Epithelial cell of esophagus (primary cell): Measurements from ENCODE around the gene CBFA2T2.

Source experiments
- DNase-seq: peaks from one replicate; pipeline ENCODE4 v3.0.0; 2010; ENCODE audit warnings: low read depth
- H3K4me3 ChIP-seq: 2 replicates; pipeline ENCODE4 v1.5.1; 2011; ENCODE audit warnings: mild to moderate bottlenecking, low read length, control low read depth
- TF ChIP-seq, protein P1 (sequence below): IDR thresholded peaks from 2 replicates; pipeline ENCODE4 v1.5.1; 2011; ENCODE audit warnings: low read depth, mild to moderate bottlenecking, low read length, control low read depth, inconsistent platforms; ENCODE audit not compliant: insufficient read depth; ENCODE audit errors: missing control alignments

Gene CBFA2T2

GRCh38 chr20:33669224-33669623 lies 179.3 kb downstream of the CBFA2T2 start:
- no peak for DNase-seq
- TF ChIP-seq, protein P1, sequence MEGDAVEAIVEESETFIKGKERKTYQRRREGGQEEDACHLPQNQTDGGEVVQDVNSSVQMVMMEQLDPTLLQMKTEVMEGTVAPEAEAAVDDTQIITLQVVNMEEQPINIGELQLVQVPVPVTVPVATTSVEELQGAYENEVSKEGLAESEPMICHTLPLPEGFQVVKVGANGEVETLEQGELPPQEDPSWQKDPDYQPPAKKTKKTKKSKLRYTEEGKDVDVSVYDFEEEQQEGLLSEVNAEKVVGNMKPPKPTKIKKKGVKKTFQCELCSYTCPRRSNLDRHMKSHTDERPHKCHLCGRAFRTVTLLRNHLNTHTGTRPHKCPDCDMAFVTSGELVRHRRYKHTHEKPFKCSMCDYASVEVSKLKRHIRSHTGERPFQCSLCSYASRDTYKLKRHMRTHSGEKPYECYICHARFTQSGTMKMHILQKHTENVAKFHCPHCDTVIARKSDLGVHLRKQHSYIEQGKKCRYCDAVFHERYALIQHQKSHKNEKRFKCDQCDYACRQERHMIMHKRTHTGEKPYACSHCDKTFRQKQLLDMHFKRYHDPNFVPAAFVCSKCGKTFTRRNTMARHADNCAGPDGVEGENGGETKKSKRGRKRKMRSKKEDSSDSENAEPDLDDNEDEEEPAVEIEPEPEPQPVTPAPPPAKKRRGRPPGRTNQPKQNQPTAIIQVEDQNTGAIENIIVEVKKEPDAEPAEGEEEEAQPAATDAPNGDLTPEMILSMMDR, result no peak
- H3K4me3 ChIP-seq, result no peak overlapping the region

- TF ChIP-seq, protein P1, result no peak
- H3K4me3 ChIP-seq, result no peak overlapping the region
- no peak for DNase-seq
These were observed 180.2 kb downstream of the CBFA2T2 start for GRCh38 chr20:33669873-33670640.

DNA sequence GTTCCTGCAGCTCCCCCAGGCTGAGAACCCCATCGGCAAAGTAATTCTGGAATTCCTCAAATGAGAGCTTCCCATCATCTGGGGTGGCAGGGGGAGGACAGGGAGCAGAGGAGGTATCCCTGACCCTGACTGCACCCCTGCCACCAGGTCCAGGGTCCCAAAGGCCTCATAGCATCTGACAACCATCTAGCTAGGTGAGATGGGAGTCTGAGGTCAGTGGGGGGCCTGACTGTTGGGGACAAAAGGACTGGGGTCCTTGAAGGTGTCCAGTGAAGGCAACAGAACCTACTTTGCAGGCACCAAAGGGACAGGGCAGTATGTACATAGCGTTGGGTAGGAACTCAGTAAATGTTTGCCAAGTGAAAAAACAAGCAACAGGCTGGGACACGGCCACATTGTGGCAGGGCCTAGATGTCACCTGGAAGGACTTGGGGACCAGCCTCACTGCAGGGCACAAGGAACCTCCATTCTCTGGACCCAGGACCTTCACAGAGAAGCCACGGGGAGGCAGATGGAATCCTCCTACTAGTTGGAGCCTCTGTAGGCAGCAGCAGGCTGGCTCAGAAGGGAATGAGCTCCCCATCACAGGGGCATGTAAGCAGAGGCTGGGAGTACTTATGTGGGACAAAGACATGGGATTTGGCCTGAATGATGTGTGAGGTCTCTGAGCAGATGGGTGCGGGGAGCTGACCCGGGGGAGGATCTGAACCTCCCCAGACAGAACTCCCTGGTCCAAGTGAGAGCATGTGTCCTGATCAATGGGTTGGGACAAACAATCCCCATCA lies 181.0 kb downstream of the CBFA2T2 start:
- H3K4me3 ChIP-seq, result no peak overlapping the region
- TF ChIP-seq, protein P1, result no peak
- no peak for DNase-seq

DNA sequence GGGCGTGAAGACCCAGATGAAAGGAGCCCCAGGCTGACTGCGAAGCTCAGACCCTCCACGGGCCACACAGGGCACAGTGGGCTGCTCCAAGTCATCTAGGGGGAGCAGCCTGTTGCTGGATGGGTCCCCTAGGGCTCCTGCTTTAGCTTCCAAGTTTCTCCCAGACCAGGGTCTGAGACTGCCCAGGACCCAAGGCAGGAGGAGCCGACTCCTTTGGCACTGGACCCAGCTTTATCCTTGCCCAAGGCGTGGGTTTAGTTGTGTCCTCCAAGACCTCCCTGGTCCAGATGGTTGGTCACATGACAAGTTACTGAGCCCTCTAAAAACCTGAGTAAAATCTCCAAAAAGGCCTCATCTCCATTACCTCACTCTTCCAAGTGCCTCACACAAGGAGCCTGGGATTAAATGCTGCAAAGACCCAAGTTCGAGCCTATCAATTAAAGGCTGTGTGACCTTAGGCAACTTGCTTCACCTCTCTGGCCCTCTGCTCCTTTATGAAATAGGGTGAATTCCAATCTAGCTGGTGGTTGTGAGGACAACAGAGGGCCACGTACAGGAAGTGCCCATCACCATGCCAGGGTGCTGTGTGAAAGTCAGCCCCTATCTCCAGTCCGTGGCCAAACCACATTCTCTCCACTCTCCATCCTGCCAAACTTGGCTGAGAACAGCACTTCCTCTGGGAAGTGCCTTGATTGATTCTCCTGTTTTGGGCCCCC lies 181.8 kb downstream of the CBFA2T2 start:
- H3K4me3 ChIP-seq, result no peak overlapping the region
- TF ChIP-seq, protein P1, result no peak
- no peak for DNase-seq

- no peak for DNase-seq
- H3K4me3 ChIP-seq, result no peak overlapping the region
- TF ChIP-seq, protein P1, result no peak
These were observed 182.7 kb downstream of the CBFA2T2 start for GRCh38 chr20:33672426-33673113.

GRCh38 chr20:33673114-33673409 lies 183.2 kb downstream of the CBFA2T2 start:
- DNase-seq, result no peak
- H3K4me3 ChIP-seq, result peak overlapping the region; percentile 61
- TF ChIP-seq, protein P1, result no peak
